ENCODE data around the gene ARID5B. TPM values are rescaled to one million over a fixed set of nuclear protein-coding genes. Genes with fewer than 3 reads are reported as not detected.

ARID5B gene
- total RNA-seq, 1 donor from 2014 or later, result 51.4 TPM

DNA sequence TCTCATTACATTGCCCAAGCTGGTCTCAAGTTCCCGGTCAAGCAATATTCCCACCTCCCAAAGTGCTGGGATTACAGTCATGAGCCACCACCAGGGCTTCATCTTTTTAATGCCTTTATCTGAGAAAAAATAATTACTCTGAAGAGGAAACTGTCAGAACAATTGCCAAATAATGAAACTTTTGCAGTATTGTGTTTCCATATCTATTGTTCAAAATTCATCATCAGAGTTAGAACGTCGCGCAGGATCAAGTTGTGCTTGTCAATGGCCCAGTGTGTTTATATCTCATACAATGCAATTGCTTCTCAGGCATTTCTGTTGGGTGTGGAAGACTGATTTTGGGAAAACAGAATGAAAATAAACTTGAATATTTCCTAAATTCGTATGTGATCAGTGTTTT lies 143.1 kb downstream of the ARID5B start:
- peak overlapping the region; percentile 31 for H3K27ac Mint-ChIP-seq
- H3K36me3 Mint-ChIP-seq, result no peaks in the 10 kb centered on the region

DNA sequence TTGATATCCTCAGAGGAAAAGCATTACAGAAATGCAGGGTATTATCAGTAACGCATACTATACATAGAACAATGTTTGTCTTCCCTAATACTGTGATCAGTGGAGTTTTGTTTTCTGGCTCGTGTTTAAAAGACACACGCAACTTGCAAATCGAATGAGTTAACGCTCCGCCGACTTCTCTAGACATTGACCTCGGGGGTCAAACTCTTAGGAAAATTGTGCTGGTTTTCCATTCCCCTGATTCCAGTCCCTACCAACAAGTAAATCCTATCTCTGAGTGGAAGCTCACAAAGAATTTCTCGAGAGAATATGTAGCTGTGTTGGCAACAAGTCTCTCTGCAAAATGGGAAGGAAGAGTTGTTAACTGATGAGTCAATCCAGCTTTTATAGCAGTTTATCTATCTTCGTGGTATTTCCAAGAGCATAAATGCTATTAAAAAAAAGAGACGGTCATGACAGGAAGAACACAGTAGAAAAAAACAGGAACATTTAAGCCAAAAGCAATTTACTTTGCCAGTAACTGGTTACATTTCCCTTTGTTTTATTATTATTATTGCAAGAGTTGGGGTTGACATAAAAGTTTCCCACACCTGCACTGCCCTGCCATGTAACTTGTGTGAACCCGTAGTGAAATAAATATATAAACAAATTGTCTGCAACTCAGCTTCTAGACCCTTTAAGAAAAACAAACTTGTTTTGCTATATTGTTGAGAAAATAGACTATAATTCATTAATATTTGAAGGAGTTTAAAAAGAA lies 144.4 kb downstream of the ARID5B start:
- Mint-ChIP-seq H3K9me3 (no peaks in the 10 kb centered on the region), H3K4me3 (peak overlapping the region; percentile 2), H3K36me3 (no peaks in the 10 kb centered on the region), H3K27ac (peak overlapping the region; percentile 93), H3K27me3 (ENCODE audit: low read depth) (no peaks in the 10 kb centered on the region), H3K4me1 (peaks cover 92% of the 10 kb centered on the region)
- DNase-seq (ENCODE audit: low spot score in 2 of 2, unreplicated experiment in 2 of 2), result no peak
- TF ChIP-seq CTCF (IDR thresholded peaks at IDR 0.05; ENCODE audit: unreplicated experiment), result no peak

More for the DNA sequence above, 143.1 kb downstream of the ARID5B start:
- no peaks in the 10 kb centered on the region for H3K27me3 Mint-ChIP-seq (ENCODE audit: low read depth)
- no peaks in the 10 kb centered on the region for H3K9me3 Mint-ChIP-seq
- TF ChIP-seq CTCF (IDR thresholded peaks at IDR 0.05; ENCODE audit: unreplicated experiment), result no peak
- H3K4me1 Mint-ChIP-seq, result peaks cover 90% of the 10 kb centered on the region
- H3K4me3 Mint-ChIP-seq, result no peak overlapping the region
- no peak for DNase-seq (ENCODE audit: low spot score in 2 of 2, unreplicated experiment in 2 of 2)

DNA sequence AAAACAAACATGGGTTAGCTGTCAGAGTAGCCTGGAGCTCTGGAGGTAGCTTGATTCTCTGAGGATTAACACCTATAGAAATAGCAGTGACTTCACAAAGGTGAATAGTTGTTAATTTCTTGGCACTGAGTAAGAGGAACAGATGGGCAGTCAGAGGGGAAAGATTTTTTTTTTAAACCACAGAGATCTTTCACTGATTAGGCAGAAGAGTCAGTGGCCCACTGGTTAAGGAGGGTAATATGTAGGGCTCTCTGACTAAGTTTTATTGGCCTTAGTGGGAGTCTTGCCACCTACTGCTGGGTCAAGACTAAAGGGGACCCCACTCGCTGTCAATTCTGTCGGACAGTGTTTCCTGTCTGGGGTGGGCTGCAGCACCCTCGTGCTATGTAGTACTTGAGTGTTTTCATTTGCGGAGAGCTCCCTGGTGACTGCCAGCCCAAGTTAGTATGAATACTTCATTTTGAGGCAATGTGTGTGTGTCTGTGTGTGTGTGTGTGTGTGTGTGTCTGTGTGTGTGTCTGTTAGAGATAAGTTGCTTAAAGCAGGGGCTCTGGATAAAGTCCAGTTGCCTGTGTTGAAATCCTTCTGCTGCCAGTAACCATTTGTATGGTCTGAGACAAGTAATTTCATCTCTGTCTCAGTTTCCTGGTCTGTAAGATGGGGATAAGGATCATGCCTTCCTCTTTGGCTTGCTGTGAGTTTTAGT lies 145.2 kb downstream of the ARID5B start:
- no peak overlapping the region for H3K4me3 Mint-ChIP-seq
- H3K27me3 Mint-ChIP-seq (ENCODE audit: low read depth), result no peaks in the 10 kb centered on the region
- H3K9me3 Mint-ChIP-seq, result no peaks in the 10 kb centered on the region
- H3K4me1 Mint-ChIP-seq, result peaks cover 92% of the 10 kb centered on the region
- DNase-seq (ENCODE audit: low spot score in 2 of 2, unreplicated experiment in 2 of 2), result no peak
- TF ChIP-seq CTCF (IDR thresholded peaks at IDR 0.05; ENCODE audit: unreplicated experiment), result no peak
- H3K36me3 Mint-ChIP-seq, result peaks cover 2% of the 10 kb centered on the region
- H3K27ac Mint-ChIP-seq, result peak overlapping the region; percentile 93

- Mint-ChIP-seq H3K4me3 (no peak overlapping the region), H3K27me3 (ENCODE audit: low read depth) (no peaks in the 10 kb centered on the region), H3K27ac (peak overlapping the region; percentile 93), H3K36me3 (peaks cover 9% of the 10 kb centered on the region), H3K9me3 (no peaks in the 10 kb centered on the region), H3K4me1 (peaks cover 89% of the 10 kb centered on the region)
- TF ChIP-seq CTCF (IDR thresholded peaks at IDR 0.05; ENCODE audit: unreplicated experiment), result no peak
- no peak for DNase-seq (ENCODE audit: low spot score in 2 of 2, unreplicated experiment in 2 of 2)
Observed at GRCh38 chr10:62047228-62047892, 145.9 kb downstream of the ARID5B start.

GRCh38 chr10:62047960-62048383 lies 146.5 kb downstream of the ARID5B start:
- peak overlapping the region; percentile 67 for H3K4me3 Mint-ChIP-seq
- peaks cover 88% of the 10 kb centered on the region for H3K4me1 Mint-ChIP-seq
- DNase-seq (ENCODE audit: low spot score in 2 of 2, unreplicated experiment in 2 of 2), result no peak
- no peaks in the 10 kb centered on the region for H3K27me3 Mint-ChIP-seq (ENCODE audit: low read depth)
- H3K27ac Mint-ChIP-seq, result peak overlapping the region; percentile 93
- no peaks in the 10 kb centered on the region for H3K9me3 Mint-ChIP-seq
- no peak for TF ChIP-seq CTCF (IDR thresholded peaks at IDR 0.05; ENCODE audit: unreplicated experiment)
- H3K36me3 Mint-ChIP-seq, result peaks cover 15% of the 10 kb centered on the region
